ENCODE data around the gene RND1.
"Not testable (repeated sequence)": the region's sequence is repeated elsewhere in the genome, so short reads cannot be mapped to it uniquely, and the experiment has no call there.

Gene RND1

GRCh38 chr12:48865281-48866051 is at the start of gene RND1:
TSS of gene RND1 (minus strand) at chr12:48865870. CDS start at chr12:48865767, 103 bp downstream.
- peak in 50 of 51 donors; percentile 25 to 94 (median 86) for DNase-seq

GRCh38 chr12:48910196-48910595 is 44.5 kb upstream of the RND1 start:
- no peak for DNase-seq

- not testable (repeated sequence) for DNase-seq
These were observed 44.0 kb upstream of the RND1 start for GRCh38 chr12:48909698-48910097.

- no peak for DNase-seq
These were observed 41.6 kb upstream of the RND1 start for GRCh38 chr12:48907245-48907644.

GRCh38 chr12:48903982-48904411 is 38.3 kb upstream of the RND1 start:
- DNase-seq = peak in 39 of 51 donors; percentile 10 to 75 (median 48)

GRCh38 chr12:48903363-48903981 is 37.8 kb upstream of the RND1 start:
- DNase-seq = no peak

- DNase-seq = no peak
These were observed 35.6 kb upstream of the RND1 start for GRCh38 chr12:48901278-48901677.

GRCh38 chr12:48899651-48900050 is 34.0 kb upstream of the RND1 start:
- DNase-seq = no peak

GRCh38 chr12:48894271-48894670 is 28.6 kb upstream of the RND1 start:
- no peak for DNase-seq

- DNase-seq = peak in 50 of 51 donors; percentile 12 to 90 (median 69)
These were observed 25.2 kb upstream of the RND1 start for GRCh38 chr12:48890657-48891418.

GRCh38 chr12:48889679-48890078 is 24.0 kb upstream of the RND1 start:
- DNase-seq = peak in 1 of 51 donors; percentile 11

- DNase-seq = peak in 1 of 51 donors; percentile 24
These were observed 17.9 kb upstream of the RND1 start for GRCh38 chr12:48883305-48884161.

GRCh38 chr12:48882972-48883304 is 17.3 kb upstream of the RND1 start:
- DNase-seq = no peak

GRCh38 chr12:48882315-48882687 is 16.6 kb upstream of the RND1 start:
- DNase-seq = no peak

- DNase-seq = no peak
These were observed 16.1 kb upstream of the RND1 start for GRCh38 chr12:48881686-48882314.

- no peak for DNase-seq
These were observed 15.0 kb upstream of the RND1 start for GRCh38 chr12:48880647-48881046.

- DNase-seq = no peak
These were observed 12.9 kb upstream of the RND1 start for GRCh38 chr12:48878548-48878947.

- no peak for DNase-seq
These were observed 10.4 kb upstream of the RND1 start for GRCh38 chr12:48875944-48876515.

GRCh38 chr12:48873534-48873933 is 7.9 kb upstream of the RND1 start:
- not testable (repeated sequence) for DNase-seq

GRCh38 chr12:48873096-48873495 is 7.4 kb upstream of the RND1 start:
- peak in 2 of 51 donors; percentile 16 to 33 for DNase-seq

Measured in hypothalamus (tissue), 51 donors.